Stimulated activated effector memory CD8-positive, alpha-beta T cell treated with anti-CD3 and anti-CD28 coated beads, Interleukin-12 subunit alpha, Interleukin-12 subunit beta, amount 100 ng/mL, for 72 hours (primary cell): ENCODE results near the gene ADM2.

Experiments used
- ATAC-seq: fragments of 150-1000 bp; cut with Tn5 transposase; 2 replicates; pipeline ENCODE4 v1.10.0; 2021
- DNase-seq, 2 donors: peaks; one replicate each; pipeline ENCODE4 v3.0.0; 2021 to 2022; ENCODE audit warnings: low spot score in 2 of 2
- H3K27ac Mint-ChIP-seq: one replicate; pipeline ENCODE4 v1.8.0; 2022; ENCODE audit warnings: mild to moderate bottlenecking, mixed read lengths
- H3K36me3 Mint-ChIP-seq: one replicate; pipeline ENCODE4 v1.8.0; 2022; ENCODE audit warnings: mild to moderate bottlenecking, mixed read lengths
- H3K4me1 Mint-ChIP-seq: one replicate; pipeline ENCODE4 v1.8.0; 2022; ENCODE audit warnings: mixed read lengths
- H3K4me3 Mint-ChIP-seq: one replicate; pipeline ENCODE4 v1.8.0; 2022; ENCODE audit warnings: mild to moderate bottlenecking, mixed read lengths
- H3K9me3 Mint-ChIP-seq: one replicate; pipeline ENCODE4 v1.8.0; 2022; ENCODE audit warnings: mixed read lengths

The ADM2 gene

DNA sequence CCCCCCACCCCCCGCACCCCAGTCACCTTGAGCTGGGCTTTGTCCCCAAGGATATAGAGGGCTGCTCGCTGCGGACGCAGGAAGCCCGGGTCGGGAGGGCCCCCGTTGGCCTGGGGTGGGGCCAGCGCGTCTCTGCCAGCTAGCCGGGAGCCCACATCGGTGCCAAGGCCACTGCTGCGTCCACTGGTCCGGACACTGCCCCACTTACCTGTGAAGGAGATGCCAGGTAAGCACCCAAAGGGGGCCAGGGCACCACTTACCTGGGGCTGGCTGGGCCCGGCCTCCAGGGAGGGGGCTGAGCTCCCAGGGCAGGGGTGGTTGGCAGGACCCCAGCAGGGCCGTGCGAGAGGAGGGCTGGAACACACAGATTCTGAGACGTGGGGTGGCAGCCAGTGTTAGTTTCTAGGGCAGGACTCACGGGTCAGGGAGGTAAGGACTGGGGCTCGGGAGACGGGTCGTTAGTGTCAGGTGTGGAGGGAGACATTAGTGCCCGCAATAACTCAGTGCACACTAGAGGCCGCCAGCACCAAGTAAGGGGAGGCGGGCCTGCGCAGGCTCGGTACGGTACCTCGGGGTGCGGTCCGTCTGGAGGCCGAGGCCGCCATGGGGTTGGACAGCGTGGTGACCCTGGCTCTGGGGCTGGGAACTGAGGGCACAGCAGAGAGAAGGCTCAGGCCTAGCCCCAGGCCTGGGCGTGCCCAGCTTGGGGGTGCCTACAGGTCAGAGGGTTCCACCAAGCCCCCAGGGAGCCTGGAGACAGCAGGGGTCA lies 24.7 kb upstream of the ADM2 start:
- DNase-seq, result no peak
- no peaks in the 10 kb centered on the region for H3K9me3 Mint-ChIP-seq
- ATAC-seq, result no peak
- peaks cover 78% of the 10 kb centered on the region for H3K36me3 Mint-ChIP-seq
- H3K4me3 Mint-ChIP-seq, result no peak overlapping the region
- peaks cover 40% of the 10 kb centered on the region for H3K4me1 Mint-ChIP-seq
- H3K27ac Mint-ChIP-seq, result peak overlapping the region; percentile 61

DNA sequence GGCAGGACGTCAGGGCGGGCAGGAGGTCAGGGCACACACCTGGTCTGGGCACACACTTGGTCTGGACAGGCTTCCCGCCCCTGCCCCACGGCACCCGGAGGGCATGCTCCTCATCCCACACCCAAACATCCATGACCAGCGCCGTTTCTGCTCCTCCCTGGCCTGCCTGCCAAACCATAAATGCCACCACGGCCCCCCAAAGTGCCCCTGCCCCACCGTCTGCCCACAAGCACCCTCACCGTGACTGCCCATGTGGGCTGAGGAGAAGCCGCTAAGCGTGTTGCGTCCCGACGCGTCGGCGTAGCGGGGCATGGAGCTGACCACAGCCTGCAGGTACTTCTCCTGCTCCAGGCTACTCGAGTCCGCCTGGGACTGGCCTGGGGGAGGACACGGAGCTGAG lies 22.3 kb upstream of the ADM2 start:
- Mint-ChIP-seq H3K36me3 (peaks cover 74% of the 10 kb centered on the region), H3K9me3 (no peaks in the 10 kb centered on the region), H3K27ac (no peak overlapping the region), H3K4me1 (peaks cover 24% of the 10 kb centered on the region), H3K4me3 (no peak overlapping the region)
- DNase-seq (no peak), ATAC-seq (no peak)

DNA sequence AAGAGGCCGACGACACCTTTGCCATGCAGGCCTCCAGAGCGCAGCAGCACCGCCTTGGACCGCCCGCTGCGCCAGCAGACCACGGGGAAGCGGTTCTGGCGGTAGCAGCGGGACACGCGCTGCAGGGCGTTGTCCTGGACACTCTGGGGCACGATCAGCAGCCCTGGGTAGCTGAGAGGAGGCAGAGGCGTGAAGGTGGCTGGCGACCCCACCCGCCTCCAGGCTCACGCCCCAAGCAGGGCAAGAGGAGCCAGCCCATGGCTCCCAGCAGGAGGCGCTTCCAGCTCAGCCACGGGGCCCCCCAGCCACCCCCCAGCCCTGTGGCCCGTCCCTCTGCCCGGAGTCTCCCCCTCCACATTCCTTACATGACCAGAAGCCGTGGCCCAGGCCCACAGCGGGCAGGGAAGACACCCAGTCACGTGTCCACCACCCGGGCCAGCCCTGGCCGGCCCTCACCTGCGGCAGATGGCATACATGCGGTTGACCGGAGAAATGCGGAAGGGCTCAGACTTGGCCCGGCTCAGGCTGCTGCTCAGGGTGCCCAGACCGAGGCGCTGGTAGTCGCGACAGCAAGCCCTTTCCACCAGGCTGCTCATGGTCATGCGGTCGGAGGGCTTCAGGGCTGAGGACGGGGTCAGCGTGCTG lies 21.7 kb upstream of the ADM2 start:
- no peaks in the 10 kb centered on the region for H3K9me3 Mint-ChIP-seq
- peaks cover 74% of the 10 kb centered on the region for H3K36me3 Mint-ChIP-seq
- no peak overlapping the region for H3K27ac Mint-ChIP-seq
- ATAC-seq, result no peak
- no peak overlapping the region for H3K4me3 Mint-ChIP-seq
- peaks cover 18% of the 10 kb centered on the region for H3K4me1 Mint-ChIP-seq
- no peak for DNase-seq

DNA sequence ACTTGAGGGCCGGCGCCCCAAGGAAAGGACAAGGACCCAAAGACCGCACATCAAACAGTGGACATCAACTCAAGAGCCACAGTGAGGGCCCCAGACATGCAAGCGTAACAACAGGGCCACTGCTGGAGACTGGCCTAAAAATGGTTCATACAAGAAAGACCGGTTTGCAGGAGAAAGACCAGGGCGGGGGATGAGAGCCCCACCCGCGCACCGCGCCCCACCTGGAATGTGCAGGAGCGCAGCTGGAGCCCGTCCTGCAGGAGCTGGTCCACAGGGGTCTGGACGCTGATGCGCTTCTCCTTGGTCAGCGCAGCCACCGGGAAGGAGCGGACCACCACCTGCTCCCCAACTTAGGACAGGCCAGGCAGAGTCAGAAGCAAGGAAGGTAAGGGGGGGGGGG lies 20.4 kb upstream of the ADM2 start:
- peak overlapping the region; percentile 76 for H3K27ac Mint-ChIP-seq
- no peak for ATAC-seq
- H3K9me3 Mint-ChIP-seq, result no peaks in the 10 kb centered on the region
- H3K36me3 Mint-ChIP-seq, result peaks cover 80% of the 10 kb centered on the region
- H3K4me1 Mint-ChIP-seq, result peaks cover 16% of the 10 kb centered on the region
- no peak for DNase-seq
- H3K4me3 Mint-ChIP-seq, result no peak overlapping the region

DNA sequence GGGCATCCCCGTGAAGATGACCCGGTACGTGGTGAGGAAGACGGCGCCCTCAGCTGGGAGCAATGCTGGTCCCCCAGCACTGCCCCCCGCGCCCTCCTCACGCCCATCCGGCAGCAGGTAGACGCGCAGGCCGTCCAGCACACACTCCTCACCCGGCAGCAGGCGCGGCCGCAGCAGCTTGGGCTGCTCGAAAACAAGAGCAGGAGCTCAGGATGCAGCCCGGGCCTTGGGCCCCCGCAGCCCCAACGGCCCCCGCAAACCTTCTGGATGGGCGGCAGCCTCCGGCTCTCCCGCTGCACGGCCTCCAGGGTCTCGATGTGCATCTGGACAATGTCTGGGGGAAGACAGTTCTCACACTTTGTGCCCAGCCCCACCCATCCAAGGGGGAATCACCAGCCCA lies 19.8 kb upstream of the ADM2 start:
- DNase-seq, result no peak
- Mint-ChIP-seq H3K4me3 (no peak overlapping the region), H3K9me3 (no peaks in the 10 kb centered on the region), H3K27ac (peak overlapping the region; percentile 76), H3K4me1 (peaks cover 22% of the 10 kb centered on the region), H3K36me3 (peaks cover 85% of the 10 kb centered on the region)
- no peak for ATAC-seq

DNA sequence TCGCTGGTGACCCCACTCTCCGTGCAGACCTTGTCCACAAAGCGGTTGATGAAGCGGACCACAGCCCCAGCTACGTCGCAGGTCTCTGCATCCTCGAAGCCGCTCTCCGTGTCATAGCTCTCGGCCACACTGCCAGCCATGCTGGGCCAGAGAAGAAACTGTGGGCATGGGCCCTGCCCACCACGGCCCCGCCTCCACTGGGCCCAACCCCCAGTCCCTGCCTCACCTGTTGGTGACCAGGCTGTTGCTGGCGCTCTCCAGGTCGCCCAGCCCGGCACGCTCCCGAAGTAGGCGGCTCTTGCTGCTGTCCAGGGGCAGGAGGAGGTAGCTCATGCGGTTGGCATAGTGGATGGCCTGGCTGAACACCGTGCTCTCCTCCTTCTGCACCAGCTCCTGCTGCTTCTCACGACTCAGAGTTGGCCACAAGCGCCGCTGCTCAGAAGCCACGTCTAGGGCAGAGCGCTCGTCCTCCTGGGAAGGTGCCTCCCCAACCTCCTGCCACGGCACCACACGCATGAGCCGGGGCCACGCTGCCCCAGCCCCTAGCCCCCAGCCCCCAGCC lies 19.3 kb upstream of the ADM2 start:
- H3K27ac Mint-ChIP-seq, result no peak overlapping the region
- H3K4me1 Mint-ChIP-seq, result peaks cover 24% of the 10 kb centered on the region
- H3K9me3 Mint-ChIP-seq, result no peaks in the 10 kb centered on the region
- H3K4me3 Mint-ChIP-seq, result no peak overlapping the region
- DNase-seq (no peak), ATAC-seq (no peak)
- peaks cover 85% of the 10 kb centered on the region for H3K36me3 Mint-ChIP-seq

DNA sequence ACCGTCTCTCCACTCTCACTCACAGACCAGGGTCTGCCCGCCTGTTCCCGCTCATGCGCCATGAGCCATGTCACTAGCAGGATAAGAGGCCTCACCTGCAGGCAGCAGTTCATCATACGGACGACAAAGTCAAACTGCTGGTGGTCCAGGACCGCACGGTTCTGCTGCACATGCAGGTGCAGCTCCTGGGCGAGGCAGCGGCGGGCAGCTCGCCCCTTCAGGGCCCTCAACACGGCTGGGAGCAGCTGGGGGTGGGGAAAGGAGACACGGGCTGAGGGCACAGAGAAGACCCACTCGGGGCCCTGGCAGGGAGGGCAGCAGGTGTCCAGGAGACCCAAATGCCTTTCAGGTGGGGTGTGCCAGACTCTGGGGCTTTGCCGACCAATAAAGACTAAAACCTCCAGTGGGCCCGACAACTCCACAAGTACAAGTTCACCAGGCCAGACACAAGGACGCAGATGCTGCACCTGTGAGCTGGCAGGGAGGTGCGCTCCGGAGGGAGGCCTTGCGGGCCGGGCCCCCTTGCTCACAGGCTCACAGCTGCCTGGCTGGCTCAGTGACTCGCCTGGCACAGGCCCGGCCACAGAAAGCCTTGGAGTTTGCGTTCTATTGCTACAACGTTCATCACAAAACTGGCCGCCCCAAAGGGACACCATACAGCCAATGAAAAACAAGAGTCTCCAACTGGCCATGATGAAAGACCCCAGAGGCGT lies 18.0 kb upstream of the ADM2 start:
- DNase-seq, result no peak
- Mint-ChIP-seq H3K9me3 (no peaks in the 10 kb centered on the region), H3K4me3 (no peak overlapping the region), H3K4me1 (peaks cover 20% of the 10 kb centered on the region), H3K36me3 (peaks cover 78% of the 10 kb centered on the region), H3K27ac (peak overlapping the region; percentile 65)
- no peak for ATAC-seq

DNA sequence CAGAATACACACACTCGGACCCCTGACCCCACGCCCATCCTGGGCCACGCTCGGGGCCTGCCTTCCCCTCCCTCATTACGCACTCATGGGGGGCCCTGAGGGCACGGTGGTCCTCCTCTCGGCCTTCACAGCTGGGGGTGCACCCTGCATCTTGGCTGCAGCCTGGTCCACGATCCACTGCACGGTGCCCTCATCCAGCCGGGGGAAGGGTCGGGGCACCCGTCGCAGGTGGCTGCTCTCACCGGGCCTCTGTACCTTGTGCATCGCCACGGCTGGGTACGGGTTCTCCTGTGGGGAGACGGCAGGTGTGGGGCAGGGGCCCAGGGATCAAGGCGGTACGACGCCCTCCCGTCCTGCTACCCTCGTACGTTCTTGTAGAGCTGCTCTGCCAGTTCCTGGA lies 16.9 kb upstream of the ADM2 start:
- Mint-ChIP-seq H3K27ac (no peak overlapping the region), H3K9me3 (no peaks in the 10 kb centered on the region), H3K4me3 (no peak overlapping the region), H3K4me1 (peaks cover 26% of the 10 kb centered on the region), H3K36me3 (peaks cover 74% of the 10 kb centered on the region)
- DNase-seq, result no peak
- no peak for ATAC-seq

DNA sequence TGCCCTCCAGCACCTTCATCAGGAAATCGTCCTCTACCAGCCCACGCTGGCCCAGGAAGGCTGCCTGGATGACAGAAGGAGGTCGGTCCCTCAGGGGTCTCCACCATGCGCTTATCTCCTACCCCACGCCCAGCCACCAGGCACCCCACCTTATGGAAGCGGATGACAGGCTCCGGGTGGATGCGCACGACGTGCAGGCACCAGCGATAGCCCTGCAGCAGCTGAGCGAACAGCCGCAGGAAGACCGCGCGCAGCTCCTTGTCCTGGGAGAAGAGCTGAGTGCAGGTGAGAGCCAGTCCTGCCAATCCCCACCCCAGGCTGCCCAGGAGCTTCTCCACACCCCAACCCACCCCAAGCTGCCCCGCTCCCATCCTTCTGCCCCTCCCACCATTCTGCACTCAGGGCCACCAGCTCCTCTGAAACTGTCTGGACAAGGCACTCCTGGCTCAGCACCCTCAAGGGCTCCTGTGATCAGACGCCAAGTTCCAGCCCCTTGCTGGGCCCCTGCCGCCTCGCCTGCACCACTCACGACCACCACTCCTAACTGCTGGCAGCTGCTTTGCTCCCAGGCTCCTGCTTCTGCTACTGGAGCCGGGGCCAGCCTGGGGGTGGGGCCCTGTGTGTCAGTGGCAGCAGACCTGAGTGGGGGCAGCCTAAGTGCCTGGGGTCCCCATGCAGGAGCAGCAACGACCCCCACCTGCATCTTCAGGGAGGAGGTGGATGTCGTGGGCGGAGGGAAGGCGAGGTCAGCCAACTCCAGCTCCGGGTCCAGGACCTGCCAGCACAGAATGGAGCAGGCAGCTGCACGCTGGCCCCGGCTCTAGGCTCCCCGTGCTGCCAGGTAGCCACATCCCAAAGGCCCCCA lies 16.0 kb upstream of the ADM2 start:
- H3K4me3 Mint-ChIP-seq, result no peak overlapping the region

DNA sequence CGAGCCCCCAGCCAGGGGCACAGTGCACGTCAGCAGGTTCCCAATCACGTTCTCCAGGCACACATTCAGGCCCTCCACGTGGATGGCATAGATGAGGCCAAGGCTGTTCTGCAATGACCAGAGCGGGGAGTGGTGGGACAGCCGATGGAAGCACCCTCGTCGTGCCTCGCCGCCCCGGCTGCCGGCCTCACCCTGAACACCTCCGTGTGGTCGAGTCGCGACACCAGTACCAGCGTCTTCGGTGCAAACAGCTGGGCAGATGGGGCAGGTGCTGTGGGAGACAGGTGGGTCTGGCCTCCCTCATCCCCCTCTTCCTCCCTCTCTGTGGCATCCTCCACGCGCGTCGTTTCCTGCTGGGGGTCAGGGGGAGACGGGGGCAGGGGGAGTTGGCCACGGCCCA lies 14.0 kb upstream of the ADM2 start:
- no peak for ATAC-seq
- no peak overlapping the region for H3K4me3 Mint-ChIP-seq
- H3K36me3 Mint-ChIP-seq, result peaks cover 62% of the 10 kb centered on the region
- H3K4me1 Mint-ChIP-seq, result peaks cover 55% of the 10 kb centered on the region
- H3K9me3 Mint-ChIP-seq, result no peaks in the 10 kb centered on the region
- H3K27ac Mint-ChIP-seq, result peak overlapping the region; percentile 88
- no peak for DNase-seq

More for the DNA sequence above, 16.0 kb upstream of the ADM2 start:
- Mint-ChIP-seq H3K4me1 (peaks cover 35% of the 10 kb centered on the region), H3K9me3 (no peaks in the 10 kb centered on the region), H3K36me3 (peaks cover 72% of the 10 kb centered on the region), H3K27ac (peak overlapping the region; percentile 88)
- no peak for ATAC-seq
- no peak for DNase-seq

DNA sequence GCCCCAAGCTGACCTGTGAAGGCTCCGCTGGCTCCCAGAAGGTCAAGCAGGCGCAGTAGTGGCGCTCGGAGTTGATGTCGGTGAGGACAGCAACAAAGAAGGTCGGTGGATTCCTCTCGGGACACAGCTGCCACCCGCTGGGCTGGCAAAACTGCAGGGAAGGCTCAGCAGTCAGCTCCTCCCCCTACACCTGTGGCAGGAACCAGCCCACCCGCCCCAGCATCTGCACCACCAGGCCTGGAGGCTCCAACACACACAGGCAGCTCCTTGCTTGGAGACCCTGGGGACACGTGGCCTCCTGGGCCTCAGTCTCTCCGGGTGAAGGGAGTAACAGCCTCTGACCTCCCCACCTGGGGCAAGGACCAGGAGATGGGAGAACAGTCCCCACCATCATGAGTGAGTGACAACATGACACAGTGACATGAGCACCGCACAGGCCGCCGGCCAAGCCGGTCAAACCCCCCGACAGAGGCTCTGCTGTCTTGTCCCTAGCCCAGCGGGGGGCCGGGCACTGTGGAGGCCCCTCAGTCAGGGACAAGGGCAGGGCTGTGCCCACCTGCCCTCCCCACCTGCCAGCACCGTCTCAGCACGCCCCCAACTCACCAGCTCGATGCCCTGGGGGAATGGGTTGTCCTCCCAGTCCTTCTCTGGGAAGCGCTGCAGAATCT lies 13.4 kb upstream of the ADM2 start:
- peaks cover 58% of the 10 kb centered on the region for H3K36me3 Mint-ChIP-seq
- H3K4me1 Mint-ChIP-seq, result peaks cover 61% of the 10 kb centered on the region
- no peak for DNase-seq
- H3K27ac Mint-ChIP-seq, result no peak overlapping the region
- no peaks in the 10 kb centered on the region for H3K9me3 Mint-ChIP-seq
- ATAC-seq, result no peak
- H3K4me3 Mint-ChIP-seq, result peak overlapping the region; percentile 88

DNA sequence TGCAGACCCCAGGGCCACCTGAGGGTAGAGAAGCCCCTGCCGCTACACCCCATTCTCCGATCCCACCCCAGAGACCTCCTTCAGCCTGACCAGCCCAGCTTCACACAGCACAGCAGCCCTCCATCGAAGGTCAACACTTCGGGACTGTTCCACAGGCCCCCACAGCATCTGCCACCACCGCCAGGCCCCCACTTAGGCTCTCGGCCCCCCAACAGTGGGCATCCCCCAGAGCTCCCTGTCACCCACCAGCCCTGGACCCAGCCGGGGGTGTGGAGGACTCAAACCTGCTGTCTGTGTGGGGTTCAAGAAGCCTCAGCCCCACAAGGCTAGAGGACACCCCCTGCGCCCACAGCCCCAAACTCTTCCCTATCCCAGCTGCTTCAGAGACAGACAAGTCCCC lies 12.7 kb upstream of the ADM2 start:
- H3K27ac Mint-ChIP-seq, result peak overlapping the region; percentile 93
- peaks cover 51% of the 10 kb centered on the region for H3K36me3 Mint-ChIP-seq
- H3K9me3 Mint-ChIP-seq, result no peaks in the 10 kb centered on the region
- DNase-seq, result no peak
- ATAC-seq, result no peak
- peak overlapping the region; percentile 88 for H3K4me3 Mint-ChIP-seq
- peaks cover 68% of the 10 kb centered on the region for H3K4me1 Mint-ChIP-seq

DNA sequence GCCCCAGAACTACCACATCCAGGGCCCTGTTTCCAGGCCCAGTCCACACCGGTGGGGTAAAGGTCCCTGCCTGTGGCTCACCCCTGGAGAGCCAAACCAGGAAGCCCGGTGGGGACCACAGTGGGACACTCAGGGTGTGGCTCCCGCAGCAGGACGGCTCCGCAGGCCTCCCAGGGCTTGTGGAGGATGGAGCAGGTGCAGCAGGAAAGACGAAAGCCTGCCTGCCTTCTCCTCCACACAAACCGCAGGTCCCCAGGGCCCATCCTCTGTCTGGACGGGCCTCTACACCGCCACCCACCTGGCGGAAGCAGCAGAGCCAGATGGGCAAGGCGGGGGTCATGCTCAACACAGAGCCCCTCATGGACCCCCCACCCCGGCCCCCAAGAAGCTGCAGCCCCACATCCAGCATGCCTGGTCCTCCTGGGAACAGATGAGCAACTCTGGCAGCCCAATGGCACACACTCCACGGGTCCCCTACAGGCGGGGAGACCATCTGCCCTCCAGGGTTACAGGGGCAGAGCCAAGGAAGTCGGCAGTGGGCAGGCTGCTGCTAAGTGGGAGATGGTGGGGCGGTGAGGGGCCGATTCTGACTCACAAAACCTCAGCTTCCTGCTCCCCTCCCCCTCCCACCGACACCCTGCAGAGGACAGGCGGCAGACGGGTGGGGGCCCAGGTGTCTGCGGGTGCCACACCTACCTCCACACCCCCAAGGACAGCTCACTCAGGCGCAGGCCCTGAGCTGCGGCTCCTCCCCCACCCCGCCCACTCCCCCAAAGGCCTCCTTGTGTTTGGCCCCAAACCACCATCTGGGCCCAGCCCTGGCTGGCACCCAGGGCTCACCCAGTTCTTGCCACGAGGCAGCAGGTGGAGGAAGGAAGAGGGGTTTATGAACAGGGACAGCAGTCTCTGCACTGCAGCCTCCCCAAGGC lies 11.7 kb upstream of the ADM2 start:
- peak overlapping the region; percentile 88 for H3K4me3 Mint-ChIP-seq
- peaks cover 74% of the 10 kb centered on the region for H3K4me1 Mint-ChIP-seq

More for the DNA sequence above, 11.7 kb upstream of the ADM2 start:
- DNase-seq (peak; percentile 84 to 97), ATAC-seq (peak; percentile 88)
- Mint-ChIP-seq H3K36me3 (peaks cover 49% of the 10 kb centered on the region), H3K27ac (peak overlapping the region; percentile 93), H3K9me3 (no peaks in the 10 kb centered on the region)
